ENCODE results near the gene ZNRF2. TPM values are rescaled to one million over a fixed set of nuclear protein-coding genes. Genes with fewer than 3 reads are reported as not detected.

The ZNRF2 gene
- total RNA-seq, 1 donor = 6.5 TPM

DNA sequence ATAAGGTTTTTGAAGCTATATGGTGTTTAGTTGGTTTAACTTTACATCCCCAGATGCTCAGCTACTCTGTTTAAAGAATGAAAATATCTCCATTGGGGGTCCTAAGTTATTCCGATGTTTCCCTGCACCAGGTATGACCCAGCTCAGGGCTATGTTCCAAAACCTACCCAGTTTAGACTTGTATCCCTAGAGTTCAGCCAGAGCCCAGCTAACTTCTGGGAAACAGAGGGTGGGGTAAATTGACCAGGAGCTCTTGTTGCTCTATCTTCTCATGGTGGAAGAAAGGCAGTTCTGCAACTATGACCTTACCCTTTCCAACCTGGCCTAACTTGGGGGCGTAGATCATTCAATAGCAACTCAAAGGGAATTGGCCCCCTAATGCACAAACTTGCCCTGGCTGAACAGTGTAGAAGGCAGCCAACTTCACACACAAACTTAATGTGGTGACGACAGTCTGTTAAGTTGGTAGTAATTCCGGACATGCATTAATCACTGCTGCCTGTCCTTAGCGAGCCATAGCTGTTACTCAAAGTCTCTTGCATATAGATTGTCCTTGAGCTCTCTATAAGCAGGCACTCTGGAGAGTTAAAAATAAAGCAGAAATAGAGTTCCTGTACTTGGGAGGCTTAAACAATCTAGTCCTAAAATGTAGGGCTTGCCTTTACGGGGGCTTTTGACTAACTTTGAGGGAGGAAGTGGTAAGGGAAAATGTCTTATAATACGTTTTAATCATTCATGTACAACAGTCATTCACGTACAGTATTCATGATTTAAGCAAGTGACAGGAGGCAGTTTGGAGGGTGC, 5.3 kb upstream of the ZNRF2 start:
- TF ChIP-seq, protein P1, sequence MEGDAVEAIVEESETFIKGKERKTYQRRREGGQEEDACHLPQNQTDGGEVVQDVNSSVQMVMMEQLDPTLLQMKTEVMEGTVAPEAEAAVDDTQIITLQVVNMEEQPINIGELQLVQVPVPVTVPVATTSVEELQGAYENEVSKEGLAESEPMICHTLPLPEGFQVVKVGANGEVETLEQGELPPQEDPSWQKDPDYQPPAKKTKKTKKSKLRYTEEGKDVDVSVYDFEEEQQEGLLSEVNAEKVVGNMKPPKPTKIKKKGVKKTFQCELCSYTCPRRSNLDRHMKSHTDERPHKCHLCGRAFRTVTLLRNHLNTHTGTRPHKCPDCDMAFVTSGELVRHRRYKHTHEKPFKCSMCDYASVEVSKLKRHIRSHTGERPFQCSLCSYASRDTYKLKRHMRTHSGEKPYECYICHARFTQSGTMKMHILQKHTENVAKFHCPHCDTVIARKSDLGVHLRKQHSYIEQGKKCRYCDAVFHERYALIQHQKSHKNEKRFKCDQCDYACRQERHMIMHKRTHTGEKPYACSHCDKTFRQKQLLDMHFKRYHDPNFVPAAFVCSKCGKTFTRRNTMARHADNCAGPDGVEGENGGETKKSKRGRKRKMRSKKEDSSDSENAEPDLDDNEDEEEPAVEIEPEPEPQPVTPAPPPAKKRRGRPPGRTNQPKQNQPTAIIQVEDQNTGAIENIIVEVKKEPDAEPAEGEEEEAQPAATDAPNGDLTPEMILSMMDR (IDR thresholded peaks at IDR 0.05; ENCODE audit: insufficient read depth, low read depth, low read length) = no peak
- H3K4me3 ChIP-seq (ENCODE audit: low read depth, low read length) = no peak overlapping the region
- no peak for DNase-seq (ENCODE audit: low read depth)

DNA sequence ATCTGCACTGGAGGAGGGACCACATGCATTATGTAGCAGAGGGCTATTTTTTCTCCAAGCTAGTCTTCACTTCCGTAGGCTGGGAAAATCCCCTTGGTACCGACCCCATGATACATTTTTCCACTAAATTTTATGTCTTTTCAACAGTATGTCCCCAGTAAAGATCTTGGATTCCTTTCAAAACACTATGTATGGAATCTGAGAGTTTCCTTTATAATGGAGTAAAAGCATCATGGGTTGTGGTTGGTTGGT, 4.8 kb upstream of the ZNRF2 start:
- DNase-seq (ENCODE audit: low read depth) = no peak
- H3K4me3 ChIP-seq (ENCODE audit: low read depth, low read length) = no peak overlapping the region
- TF ChIP-seq, protein P1 (IDR thresholded peaks at IDR 0.05; ENCODE audit: insufficient read depth, low read depth, low read length) = no peak

DNA sequence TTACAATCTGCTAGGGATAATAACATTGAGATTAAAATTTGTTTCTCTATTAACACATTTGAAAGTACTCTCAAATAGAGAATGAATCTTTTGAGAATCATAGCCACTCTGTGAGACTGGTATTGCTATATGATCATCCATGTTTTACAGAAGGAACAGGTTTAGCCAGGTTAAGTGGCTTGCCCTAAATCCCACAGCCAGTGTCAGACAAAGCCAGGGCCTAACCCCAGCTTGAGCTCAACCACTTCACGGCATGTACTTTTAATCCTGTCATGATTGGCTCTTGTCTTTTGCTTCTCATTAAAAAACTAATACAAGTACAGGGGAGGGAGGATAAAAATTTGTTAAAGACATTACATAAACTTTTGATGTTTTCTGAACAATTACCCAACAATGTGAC, 3.8 kb upstream of the ZNRF2 start:
- H3K4me3 ChIP-seq (ENCODE audit: low read depth, low read length) = no peak overlapping the region
- TF ChIP-seq, protein P1 (IDR thresholded peaks at IDR 0.05; ENCODE audit: insufficient read depth, low read depth, low read length) = no peak
- DNase-seq (ENCODE audit: low read depth) = no peak

DNA sequence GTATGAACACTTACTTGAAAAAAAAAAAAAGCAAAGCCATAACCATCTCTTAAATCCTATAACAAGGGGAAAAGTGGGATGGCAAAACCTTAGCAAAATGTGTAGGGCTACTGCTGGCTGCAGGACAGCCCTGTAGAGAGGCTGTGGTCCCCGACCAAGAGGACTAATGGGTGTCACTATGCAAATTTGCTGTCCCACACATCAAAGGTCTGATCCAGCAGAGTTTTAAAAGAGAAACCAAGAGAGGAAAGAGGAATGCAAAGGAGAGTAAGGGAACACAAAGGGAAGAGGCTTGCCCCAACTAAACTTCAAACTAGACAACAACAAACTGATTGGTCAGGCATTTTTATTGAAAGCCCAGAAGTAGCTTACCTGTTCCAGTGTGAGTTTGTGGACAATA, 3.1 kb upstream of the ZNRF2 start:
- DNase-seq (ENCODE audit: low read depth) = no peak
- H3K4me3 ChIP-seq (ENCODE audit: low read depth, low read length) = no peak overlapping the region
- TF ChIP-seq, protein P1 (IDR thresholded peaks at IDR 0.05; ENCODE audit: insufficient read depth, low read depth, low read length) = no peak

DNA sequence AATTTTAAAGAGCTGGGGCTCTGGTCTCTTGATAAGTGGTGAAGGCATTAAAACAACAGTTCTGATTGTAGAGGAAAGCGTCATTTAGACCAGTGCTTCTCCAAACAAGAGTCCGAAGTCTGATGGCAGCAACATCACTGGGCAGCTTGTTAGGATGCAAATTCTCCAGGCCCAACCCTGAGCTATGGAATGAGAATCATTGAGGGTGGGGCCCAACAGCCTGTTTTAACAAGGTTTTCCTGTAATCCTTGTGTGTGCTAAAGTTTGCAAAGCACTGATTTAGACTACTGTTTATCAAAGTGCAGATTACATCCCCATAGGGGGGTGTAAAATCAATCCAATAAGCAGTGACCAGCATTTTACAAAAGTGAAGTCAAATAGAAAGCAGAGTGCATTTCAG, 2.6 kb upstream of the ZNRF2 start:
- TF ChIP-seq, protein P1 (IDR thresholded peaks at IDR 0.05; ENCODE audit: insufficient read depth, low read depth, low read length) = no peak
- no peak for DNase-seq (ENCODE audit: low read depth)
- no peak overlapping the region for H3K4me3 ChIP-seq (ENCODE audit: low read depth, low read length)

DNA sequence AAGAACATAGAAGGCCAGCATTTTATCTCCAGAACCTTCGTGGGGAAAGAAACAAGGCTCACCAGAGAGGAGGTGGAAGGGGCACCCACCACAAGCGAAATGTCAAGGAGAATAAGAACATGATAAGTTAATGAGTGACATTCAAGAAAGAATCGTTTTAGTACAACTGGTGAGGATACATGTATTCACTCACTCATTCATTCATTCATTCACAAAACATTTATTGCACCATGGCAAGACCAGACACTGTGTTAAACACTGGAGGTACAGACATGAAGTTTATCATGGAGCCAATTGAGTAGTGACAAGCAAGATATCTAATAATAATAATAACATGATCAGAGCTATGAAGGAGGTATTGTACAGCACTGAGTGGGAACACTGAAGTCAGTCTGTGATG, 1.7 kb upstream of the ZNRF2 start:
- DNase-seq (ENCODE audit: low read depth) = no peak
- TF ChIP-seq, protein P1 (IDR thresholded peaks at IDR 0.05; ENCODE audit: insufficient read depth, low read depth, low read length) = no peak
- H3K4me3 ChIP-seq (ENCODE audit: low read depth, low read length) = no peak overlapping the region

DNA sequence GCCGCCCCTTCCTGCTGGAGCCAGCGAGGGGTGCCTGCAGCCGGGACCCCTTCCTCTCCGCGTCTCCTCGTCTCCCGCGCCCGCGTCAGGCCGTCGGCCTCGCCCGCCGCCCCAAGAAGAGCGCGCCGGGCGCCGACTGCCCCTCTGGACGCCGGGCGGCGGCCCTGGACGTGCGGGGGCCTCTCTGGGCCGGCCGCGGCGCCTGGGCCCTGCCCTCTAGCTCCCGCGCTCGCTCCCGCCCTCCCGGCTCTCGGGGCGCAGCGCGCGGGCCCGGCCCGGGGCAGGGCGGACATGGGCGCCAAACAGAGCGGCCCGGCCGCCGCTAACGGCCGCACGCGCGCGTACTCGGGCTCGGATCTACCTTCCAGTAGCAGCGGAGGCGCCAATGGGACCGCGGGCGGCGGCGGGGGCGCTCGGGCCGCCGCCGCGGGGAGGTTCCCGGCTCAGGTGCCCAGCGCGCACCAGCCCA, 704 bp downstream of the ZNRF2 start:
- no peak for DNase-seq (ENCODE audit: low read depth)
- H3K4me3 ChIP-seq (ENCODE audit: low read depth, low read length) = peak overlapping the region; percentile 57
- TF ChIP-seq, protein P1 (IDR thresholded peaks at IDR 0.05; ENCODE audit: insufficient read depth, low read depth, low read length) = no peak

Data from fibroblast of villous mesenchyme (primary cell).